ENCODE results near the gene ARHGEF2.
"Not testable (repeated sequence)": the region's sequence is repeated elsewhere in the genome, so short reads cannot be mapped to it uniquely, and the experiment has no call there.

ARHGEF2 gene

DNA sequence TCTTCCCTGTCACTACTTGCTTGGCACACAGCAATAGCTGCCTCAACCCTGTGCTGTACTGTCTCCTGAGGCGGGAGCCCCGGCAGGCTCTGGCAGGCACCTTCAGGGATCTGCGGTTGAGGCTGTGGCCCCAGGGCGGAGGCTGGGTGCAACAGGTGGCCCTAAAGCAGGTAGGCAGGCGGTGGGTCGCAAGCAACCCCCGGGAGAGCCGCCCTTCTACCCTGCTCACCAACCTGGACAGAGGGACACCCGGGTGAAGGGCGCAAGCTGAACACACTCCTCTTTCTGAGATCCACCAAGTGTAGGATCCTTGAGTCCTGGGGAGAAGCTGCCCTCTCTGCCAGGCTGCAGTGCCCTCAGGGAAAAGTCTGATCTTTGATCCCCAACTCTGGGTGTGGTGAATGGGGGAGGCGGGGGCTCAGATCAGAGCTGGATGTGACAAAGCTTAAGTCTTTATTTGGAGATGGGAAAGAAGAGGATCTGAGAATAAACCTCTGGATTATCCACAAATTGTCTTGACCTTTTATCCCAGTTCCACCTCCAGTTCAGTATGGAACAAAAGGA is 35.7 kb downstream of the ARHGEF2 start:
- DNase-seq (ENCODE audit: low read depth) = no peak

DNA sequence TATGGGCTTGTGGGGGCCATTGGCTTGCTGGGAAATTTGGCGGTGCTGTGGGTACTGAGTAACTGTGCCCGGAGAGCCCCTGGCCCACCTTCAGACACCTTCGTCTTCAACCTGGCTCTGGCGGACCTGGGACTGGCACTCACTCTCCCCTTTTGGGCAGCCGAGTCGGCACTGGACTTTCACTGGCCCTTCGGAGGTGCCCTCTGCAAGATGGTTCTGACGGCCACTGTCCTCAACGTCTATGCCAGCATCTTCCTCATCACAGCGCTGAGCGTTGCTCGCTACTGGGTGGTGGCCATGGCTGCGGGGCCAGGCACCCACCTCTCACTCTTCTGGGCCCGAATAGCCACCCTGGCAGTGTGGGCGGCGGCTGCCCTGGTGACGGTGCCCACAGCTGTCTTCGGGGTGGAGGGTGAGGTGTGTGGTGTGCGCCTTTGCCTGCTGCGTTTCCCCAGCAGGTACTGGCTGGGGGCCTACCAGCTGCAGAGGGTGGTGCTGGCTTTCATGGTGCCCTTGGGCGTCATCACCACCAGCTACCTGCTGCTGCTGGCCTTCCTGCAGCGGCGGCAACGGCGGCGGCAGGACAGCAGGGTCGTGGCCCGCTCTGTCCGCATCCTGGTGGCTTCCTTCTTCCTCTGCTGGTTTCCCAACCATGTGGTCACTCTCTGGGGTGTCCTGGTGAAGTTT is 36.4 kb downstream of the ARHGEF2 start:
- DNase-seq (ENCODE audit: low read depth) = no peak

- DNase-seq (ENCODE audit: low read depth) = no peak
Observed at GRCh38 chr1:155940993-155941844, 37.1 kb downstream of the ARHGEF2 start, which contains the start of gene RXFP4. RXFP4 (plus strand) TSS chr1:155941638; CDS start chr1:155941710, 72 bp downstream.

- DNase-seq (ENCODE audit: low read depth) = no peak
Observed at GRCh38 chr1:155940482-155940992, 37.8 kb downstream of the ARHGEF2 start.

GRCh38 chr1:155938220-155938627 is 40.1 kb downstream of the ARHGEF2 start:
- no peak for DNase-seq (ENCODE audit: low read depth)

DNA sequence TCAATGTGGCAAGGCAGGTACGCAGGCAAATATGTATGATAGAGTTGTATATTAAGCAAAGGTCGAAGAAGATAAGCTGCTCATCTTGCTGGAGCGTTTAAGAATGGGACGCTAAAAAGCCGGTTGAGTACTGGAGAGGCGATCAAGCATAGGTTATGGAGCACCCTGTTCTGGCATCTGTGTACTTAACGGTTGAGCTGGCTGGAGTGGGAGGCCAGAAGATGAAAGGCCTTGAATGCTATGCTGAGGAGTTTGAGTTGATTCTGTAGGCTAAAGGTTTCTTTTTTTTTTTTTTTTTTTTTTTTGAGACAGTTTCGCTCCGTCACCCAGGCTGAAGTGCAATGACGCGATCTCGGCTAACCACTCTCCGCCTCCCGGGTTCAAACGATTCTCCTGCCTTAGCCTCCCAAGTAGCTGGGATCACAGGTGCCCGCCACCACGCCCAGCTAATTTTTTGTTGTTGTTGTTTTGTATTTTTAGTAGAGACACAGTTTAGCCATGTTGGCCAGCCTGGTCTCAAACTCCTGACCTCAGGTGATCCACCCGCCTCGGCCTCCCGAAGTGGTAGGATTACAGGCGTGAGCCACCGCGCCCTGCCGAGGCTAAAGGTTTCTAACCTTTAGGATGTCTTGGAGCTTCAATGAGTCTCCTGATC is 43.3 kb downstream of the ARHGEF2 start:
- no peak for DNase-seq (ENCODE audit: low read depth)

DNA sequence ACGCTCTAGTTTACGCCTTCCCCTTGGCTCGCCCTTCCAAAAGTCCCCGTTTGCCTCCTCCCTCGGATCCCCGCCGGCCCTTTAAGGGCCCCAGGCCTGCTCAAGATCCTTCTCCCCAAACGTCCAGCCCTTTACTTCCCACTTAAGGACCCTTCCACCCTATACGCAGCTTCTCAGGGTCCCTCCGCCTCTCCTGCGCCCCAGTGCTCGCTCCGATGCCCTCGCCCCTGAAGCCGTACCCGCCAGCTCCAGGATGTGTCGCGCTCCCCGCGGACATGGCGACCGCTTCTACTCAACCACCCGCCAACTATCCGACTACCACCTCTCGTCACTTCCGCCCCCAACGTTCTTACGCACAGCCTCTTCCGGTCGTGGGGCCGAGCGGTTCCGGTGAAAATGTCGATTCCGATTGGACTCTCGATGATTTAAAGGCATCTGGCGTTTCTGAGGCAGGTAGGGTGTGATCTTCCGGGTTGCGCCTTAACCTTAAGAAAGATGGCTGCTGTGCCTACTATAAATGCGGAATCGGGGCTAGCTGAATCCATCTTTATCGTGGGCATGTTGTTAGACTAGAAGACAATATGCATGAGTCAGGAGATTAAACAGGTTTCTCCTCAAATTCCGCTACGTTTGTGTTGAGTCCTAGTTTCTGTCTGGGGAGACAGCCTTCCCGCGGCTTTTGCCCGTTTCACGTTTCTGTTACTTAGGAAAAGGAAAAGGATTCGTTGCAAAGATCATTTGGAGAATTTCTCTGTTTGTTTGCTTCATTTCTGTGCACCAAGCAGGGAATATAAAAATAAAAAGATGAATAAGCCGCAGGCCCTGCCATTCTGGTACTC is 44.0 kb downstream of the ARHGEF2 start, which contains the start of gene KHDC4:
Gene KHDC4, minus strand, starts transcription at position 317 of the 839 bp plus-strand sequence. Its CDS starts 40 bp downstream, at position 277.
- DNase-seq (ENCODE audit: low read depth) = peak; percentile 92

DNA sequence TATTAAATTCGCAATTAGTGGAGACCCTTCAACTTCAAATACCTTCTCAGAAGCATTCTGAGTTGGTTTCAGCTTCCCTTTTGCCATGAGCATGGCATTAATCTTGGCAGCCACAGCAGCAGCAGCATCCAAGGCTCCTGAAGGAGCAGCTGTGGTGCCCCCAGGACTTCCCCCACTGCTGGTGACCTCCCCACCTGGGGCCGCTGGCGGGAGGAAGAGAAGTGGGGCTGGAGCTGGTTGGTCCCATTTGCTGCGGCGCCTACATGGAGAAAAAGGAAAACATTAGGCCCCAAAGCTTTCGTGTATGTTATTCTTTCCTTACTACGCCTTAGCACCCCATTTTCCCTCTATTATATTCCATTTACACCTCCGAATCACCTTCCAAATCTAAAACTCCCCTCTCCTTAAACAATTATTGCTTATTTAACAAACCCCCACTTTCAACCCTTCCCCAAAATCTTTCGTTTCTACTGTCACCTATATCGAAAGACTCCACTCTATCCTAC is 44.7 kb downstream of the ARHGEF2 start:
- DNase-seq (ENCODE audit: low read depth) = no peak

DNA sequence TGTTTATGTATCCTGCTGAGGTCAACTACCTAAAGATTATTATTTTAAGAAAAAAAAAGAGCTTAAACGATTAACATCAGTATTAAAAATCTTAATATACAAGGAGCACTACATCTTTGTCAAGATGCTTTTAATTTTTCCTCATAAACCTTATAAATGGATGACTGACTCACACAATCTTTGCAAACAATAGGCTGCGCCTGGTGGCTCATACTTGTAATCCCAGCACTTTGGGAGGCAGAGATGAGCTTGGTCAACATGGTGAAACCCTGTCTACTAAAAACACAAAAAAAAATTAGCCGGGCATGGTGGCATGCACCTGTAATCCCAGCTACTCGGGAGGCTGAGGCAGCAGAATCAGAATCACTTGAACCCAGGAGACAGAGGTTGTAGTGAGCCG is 45.9 kb downstream of the ARHGEF2 start:
- no peak for DNase-seq (ENCODE audit: low read depth)

DNA sequence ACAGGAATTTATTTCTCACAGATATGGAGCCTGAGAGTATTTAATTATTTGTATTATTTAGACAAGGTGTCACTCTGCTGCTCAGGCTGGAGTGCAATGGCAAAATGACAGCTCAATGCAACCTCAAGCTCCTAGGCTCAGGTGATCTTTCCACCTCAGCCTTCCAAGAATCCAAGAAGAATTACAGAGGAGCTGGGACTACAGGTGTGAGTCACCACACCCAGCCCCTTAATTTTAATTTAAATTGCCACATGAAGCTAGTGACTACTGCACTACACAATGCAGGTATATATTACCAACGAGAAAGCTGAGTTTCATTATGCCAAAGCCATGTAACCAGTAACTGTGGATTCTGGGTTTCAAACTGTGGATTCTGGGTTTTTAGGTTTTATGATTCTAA is 46.3 kb downstream of the ARHGEF2 start:
- DNase-seq (ENCODE audit: low read depth) = no peak

GRCh38 chr1:155931332-155932038 is 46.9 kb downstream of the ARHGEF2 start:
- no peak for DNase-seq (ENCODE audit: low read depth)

DNA sequence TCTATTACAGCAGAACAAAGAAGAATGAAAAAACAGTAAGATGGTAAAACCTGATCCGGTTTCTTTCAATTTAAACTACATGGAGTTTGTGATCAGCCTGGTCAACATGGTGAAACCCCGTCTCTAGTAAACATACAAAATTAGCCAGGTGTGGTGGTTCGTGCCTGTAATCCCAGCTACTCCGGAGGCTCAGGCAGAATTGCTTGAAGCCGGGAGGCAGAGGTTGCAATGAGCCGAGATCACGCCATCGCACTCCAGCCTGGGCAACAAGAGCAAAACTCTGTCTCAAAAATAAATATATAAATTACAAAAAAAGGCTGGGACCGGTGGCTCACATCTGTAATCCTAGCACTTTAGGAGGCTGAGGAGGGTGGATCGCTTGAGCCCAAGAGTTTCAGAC is 47.6 kb downstream of the ARHGEF2 start:
- not testable (repeated sequence) for DNase-seq (ENCODE audit: low read depth)

DNA sequence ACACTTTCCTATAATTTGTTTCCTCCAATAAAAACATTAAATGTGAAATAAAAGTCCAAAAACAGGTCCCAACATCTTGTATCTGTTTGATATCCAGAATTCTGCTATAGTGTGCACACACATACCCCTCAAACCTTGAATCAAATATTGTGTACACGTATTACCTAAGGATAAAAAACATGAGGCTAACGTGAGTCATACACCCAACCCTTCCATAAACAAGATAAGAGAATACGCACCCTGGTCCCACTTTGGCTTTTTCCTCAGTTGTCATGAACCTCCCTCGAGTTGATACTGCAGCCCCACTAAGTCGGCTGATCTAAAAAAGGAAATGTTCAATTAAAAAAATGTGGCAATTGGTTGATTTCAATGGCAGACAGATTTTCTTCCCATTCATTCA is 49.3 kb downstream of the ARHGEF2 start:
- no peak for DNase-seq (ENCODE audit: low read depth)

DNA sequence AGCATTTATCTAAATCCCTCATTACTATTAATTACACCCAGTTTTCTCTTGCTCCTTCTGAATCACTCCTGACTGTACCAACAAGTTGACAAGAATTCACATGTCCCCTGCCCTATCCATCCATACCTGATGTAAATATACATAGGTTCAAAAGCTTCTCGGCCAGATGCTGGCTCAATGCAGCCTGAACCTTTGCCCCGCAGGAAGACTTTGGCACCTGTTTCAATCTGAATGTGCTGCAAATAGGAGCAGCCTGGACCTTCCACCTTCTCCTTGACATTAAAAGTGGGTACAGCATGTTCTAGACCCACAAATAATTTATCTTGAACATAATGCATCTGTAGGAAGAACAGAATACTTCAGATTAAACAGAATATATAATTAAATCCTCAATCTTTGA is 52.8 kb downstream of the ARHGEF2 start:
- no peak for DNase-seq (ENCODE audit: low read depth)

- DNase-seq (ENCODE audit: low read depth) = no peak
Observed at GRCh38 chr1:155920717-155921116, 57.6 kb downstream of the ARHGEF2 start.

DNA sequence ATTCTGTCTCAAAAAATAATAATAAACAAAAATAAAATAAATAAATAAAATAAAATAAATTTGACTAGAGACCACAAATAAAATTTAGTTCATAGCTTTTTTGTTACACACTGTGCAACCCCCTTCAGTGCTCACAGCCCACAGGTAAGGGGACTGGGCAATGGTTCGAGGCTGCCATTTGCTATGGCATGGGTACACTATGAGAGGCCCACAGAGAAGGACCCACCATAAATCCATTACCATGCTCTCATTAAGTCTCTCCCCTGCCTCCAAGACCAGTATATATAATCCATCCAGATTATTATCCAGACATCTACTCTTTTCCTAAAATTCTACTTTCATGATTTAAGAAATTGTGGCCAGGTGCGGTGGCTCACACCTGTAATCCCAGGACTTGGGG is 58.5 kb downstream of the ARHGEF2 start:
- DNase-seq (ENCODE audit: low read depth) = no peak

GRCh38 chr1:155918660-155919059 is 59.7 kb downstream of the ARHGEF2 start:
- DNase-seq (ENCODE audit: low read depth) = no peak

- no peak for DNase-seq (ENCODE audit: low read depth)
Observed at GRCh38 chr1:155913969-155914757, 64.2 kb downstream of the ARHGEF2 start.

DNA sequence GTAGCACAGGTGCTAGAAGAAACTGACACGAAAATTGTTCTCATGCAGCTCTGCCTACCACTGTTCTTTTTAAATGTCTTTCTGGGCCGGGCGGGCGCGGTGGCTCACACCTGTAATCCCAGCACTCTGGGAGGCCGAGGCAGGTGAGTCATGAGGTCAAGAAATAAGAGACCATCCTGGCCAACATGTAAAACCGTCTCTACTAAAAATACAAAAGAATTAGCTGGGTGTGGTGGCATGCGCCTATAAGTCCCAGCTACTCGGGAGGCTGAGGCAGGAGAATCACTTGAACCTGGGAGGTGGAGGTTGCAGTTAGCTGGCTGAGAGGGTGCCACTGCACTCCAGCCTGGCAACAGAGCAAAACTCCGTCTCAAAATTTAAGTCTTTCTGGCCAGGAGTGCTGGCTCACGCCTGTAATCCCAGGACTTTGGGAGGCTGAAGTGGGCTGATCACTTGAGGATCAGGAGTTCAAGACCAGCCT is 66.3 kb downstream of the ARHGEF2 start:
- no peak for DNase-seq (ENCODE audit: low read depth)

All from activated gamma-delta T cell treated with anti-CD3 and anti-CD28 coated beads, Interleukin-2, amount 50 U/mL, for 16 hours (primary cell).